EL (cell line): ENCODE results near the gene EFHC1.
"Not testable (repeated sequence)": the region's sequence is repeated elsewhere in the genome, so short reads cannot be mapped to it uniquely, and the experiment has no call there.

ENCODE experiments used
- DNase-seq: peaks from one replicate; pipeline ENCODE4 v3.0.0-alpha.2; 2016

The EFHC1 gene

GRCh38 chr6:52399511-52400312, 20.4 kb upstream of the EFHC1 start:
- peak; percentile 65 for DNase-seq

GRCh38 chr6:52400313-52401041, 19.7 kb upstream of the EFHC1 start:
- DNase-seq = no peak

- DNase-seq = no peak
Measured at GRCh38 chr6:52403086-52403485, 17.1 kb upstream of the EFHC1 start.

GRCh38 chr6:52403627-52404026, 16.5 kb upstream of the EFHC1 start:
- DNase-seq = no peak

- no peak for DNase-seq
Measured at GRCh38 chr6:52405243-52405642, 14.9 kb upstream of the EFHC1 start.

GRCh38 chr6:52407467-52407866, 12.7 kb upstream of the EFHC1 start:
- peak; percentile 65 for DNase-seq

- DNase-seq = no peak
Measured at GRCh38 chr6:52409499-52409898, 10.6 kb upstream of the EFHC1 start.

GRCh38 chr6:52410979-52411378, 9.2 kb upstream of the EFHC1 start:
- DNase-seq = peak; percentile 37

GRCh38 chr6:52411911-52412310, 8.2 kb upstream of the EFHC1 start:
- no peak for DNase-seq

- no peak for DNase-seq
Measured at GRCh38 chr6:52415333-52415732, 4.8 kb upstream of the EFHC1 start.

- DNase-seq = peak; percentile 58
Measured at GRCh38 chr6:52415917-52416628, 4.1 kb upstream of the EFHC1 start.

GRCh38 chr6:52416629-52417151, 3.5 kb upstream of the EFHC1 start:
- DNase-seq = peak; percentile 70

- peak; percentile 71 for DNase-seq
Measured at GRCh38 chr6:52417675-52418111, 2.4 kb upstream of the EFHC1 start.

- no peak for DNase-seq
Measured at GRCh38 chr6:52418606-52419005, 1.5 kb upstream of the EFHC1 start.

- peak; percentile 58 for DNase-seq
Measured at GRCh38 chr6:52420668-52421358, 671 bp downstream of the EFHC1 start.

- no peak for DNase-seq
Measured at GRCh38 chr6:52422156-52422555, 2.0 kb downstream of the EFHC1 start.

GRCh38 chr6:52423448-52423847, 3.3 kb downstream of the EFHC1 start:
- DNase-seq = no peak

- peak; percentile 94 for DNase-seq
Measured at GRCh38 chr6:52423971-52424381, 3.8 kb downstream of the EFHC1 start.

GRCh38 chr6:52424513-52424912, 4.4 kb downstream of the EFHC1 start:
- DNase-seq = no peak

- DNase-seq = no peak
Measured at GRCh38 chr6:52426667-52427066, 6.5 kb downstream of the EFHC1 start.

- DNase-seq = not testable (repeated sequence)
Measured at GRCh38 chr6:52433294-52433693, 13.2 kb downstream of the EFHC1 start.

GRCh38 chr6:52435345-52435744, 15.2 kb downstream of the EFHC1 start:
- DNase-seq = no peak

GRCh38 chr6:52438926-52439325, 18.8 kb downstream of the EFHC1 start:
- DNase-seq = no peak
